ENCODE measurements around the gene FOXC1.

FOXC1 gene

DNA sequence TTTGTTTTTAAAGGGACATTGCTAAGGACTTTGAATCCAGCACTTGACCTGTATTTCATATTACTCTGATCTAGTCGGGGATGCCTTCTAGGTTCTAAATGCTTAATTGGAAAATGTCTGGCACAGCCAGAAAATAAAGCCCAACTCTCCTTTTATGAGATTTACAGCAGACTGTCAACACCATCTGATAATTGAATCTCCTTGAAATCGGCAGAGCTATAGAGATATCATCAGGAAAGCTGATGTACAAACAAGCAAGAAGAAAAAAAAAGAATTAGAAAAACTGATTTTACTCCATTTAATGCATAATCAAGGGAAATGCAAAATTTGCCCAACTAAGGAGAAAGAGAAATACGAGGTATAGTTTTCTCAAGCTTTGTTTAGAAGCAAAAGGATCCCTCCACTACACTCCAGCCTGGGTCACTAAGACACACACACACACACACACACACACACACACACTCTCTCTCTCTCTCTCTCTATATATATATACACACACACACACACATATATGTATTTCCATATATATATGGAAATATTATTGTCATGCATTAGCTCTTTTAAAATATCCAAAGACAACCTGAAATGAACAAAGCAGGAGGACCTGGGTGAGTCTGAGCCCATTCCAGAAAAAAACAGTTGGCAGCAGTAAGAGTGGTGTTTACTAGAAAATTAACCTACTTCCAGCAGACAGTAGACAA lies 9.5 kb upstream of the FOXC1 start:
- no peak for DNase-seq (ENCODE audit: low spot score)

GRCh38 chr6:1600764-1601157 lies 9.0 kb upstream of the FOXC1 start:
- no peak for DNase-seq (ENCODE audit: low spot score)

- no peak for DNase-seq (ENCODE audit: low spot score)
Observed at GRCh38 chr6:1601158-1602048, 8.3 kb upstream of the FOXC1 start.

DNA sequence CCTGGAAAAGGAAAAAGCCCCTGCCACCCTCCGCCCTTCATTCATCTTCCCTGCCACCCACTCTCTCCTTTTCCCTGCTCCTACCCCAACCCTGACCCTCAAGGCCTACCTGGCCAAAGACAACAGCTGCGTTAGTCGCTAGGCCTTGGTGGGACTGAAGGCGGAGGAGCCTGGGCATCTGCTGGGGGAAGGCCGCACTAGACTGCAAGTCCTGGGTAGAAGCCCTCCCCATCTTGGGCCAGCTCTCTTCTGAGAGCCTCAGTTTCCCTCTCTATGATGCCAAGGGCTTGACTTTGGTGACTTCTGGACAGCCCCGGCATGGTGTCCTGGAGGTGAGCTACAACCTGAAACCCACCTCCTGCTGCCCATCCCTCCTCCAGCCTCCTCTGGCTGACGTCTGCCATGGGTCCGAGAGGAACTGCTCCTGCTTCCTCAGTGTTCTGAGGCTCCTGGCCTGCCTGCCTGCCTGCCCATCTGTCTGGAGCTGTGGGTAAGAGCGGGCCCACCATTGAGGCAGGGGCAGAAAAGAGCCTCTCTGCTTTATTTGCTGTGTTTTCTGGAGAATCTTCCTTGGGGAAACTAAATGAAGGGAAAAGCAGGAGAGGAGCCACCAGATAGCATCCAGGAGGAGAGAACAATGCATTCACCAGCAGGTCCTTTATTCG lies 7.5 kb upstream of the FOXC1 start:
- DNase-seq (ENCODE audit: low spot score) = no peak

- DNase-seq (ENCODE audit: low spot score) = no peak
Observed at GRCh38 chr6:1603708-1604107, 6.0 kb upstream of the FOXC1 start.

DNA sequence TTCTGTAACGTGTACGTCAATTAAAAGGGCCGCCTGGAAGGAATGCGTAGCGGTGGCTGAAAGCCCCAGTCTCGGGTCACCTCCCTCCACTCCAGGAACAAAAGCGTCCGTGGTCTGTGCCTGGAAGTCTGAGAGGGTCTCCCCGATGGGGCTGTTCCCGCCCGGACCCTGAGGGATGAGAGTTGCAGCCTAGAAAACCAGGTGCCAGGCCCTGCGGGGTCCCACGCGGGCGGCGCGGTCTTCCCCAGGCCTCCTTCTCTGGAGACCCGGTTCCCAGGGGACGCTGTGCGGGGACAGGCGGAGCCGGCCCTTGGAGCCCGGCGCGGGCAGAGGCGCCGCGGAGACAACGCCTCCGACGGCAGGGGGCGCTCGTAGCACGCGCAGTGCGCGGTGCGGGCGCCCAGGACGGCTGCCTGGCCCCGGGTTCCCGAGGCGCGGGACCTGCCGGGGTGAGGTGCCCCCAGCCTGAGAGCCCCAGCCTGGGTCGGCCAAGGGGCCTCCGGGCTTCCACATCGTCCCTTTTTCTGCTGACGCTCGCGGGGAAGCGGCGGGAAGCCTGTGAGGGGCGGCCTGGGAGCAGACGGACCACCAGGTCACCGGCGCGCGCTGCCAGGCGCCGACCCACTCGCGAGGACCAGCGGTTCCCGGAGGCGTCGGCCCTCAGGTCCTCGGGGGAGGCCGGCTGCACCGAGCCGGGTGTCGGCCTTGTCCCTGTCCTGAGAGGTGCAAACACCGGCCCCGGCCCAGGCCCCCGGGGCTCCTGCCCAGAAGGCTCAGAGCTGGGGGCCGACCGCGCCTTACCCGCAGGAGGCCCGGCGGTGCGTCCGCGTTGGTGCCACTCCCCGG lies 5.3 kb upstream of the FOXC1 start:
- DNase-seq (ENCODE audit: low spot score) = peak; percentile 89

DNA sequence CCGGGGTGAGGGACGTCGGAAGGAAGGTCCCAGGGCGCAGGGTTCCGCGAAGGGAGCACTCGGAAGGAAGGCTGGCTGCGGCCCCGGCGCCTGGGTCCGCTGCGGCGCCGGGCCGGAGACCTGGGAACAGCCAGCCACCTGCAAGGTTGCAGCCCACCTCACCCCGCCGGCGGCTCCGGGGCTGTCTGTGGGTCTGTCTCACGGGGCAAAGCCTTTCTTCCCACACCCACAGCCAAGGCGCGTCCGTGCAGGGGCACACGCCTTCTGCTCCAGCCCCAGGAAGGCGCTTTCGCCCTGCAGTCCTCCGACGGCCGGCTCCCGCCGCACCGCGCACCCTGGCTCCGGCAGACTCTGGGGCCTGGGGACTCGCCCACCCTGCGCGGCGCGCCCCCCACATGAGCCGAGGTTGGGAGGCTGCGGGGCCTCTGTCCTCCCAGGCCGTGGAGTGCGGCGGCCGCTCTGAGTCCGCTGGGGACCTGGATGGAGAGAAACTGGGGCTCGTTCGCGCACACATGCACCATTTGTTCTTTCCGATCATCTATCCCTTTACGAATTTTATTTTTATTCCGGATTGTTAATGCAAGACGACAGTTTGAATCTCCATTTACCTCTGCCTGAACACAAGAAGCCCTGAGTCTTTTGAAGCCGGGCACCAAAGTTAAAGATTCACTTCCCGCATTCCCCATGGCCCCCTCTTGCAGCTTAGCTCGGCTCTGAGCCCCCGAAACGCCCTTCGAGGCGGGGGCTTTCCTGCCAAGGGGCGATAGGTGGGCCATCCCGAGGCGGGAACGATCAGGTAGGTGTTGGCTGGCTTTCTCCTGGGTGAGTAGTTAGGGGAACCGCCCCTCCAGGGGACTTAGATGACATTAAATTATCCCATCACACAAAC lies 4.5 kb upstream of the FOXC1 start:
- DNase-seq (ENCODE audit: low spot score) = no peak

DNA sequence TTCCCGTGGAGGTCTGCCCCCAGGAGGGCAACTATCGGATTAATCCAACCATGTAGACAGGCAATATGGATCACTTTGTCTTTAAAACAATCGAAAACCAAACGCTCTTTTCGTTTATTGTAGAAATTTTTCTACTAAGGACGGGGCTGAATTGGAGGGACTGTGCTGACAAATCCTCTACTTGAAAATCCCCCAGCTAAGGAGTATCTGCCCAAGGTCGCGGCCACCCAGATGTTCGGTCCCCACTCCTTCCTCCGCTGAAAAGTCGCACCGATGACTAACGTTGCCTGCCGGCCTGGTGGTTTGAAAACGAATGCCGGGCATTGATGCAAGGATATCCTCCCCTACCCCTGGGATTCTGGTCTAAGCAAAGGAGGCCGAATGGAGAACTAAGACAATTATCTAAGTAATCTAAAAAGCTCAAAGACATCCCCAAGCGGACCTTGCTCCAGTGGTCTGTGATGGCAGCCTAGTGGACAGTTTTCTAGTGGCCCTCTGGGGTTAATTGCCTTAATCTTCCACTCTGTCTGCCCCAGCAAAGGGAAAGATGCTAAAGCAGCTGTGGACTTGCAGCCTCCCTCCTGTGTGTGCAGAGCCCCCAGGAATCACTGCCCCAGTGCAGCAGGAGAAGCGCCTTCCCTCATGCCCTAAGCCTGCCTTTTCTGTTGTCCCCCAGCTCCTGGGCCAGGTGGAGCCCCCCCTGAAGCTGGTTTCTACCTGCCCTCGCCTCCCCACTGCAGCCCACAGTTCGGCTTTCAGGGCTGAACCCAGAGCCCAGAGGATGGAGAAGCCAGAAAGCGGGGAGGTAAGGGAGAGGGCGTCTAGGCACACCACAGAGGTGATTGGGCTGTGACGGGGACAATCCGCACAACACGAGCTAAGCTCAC lies 3.6 kb upstream of the FOXC1 start:
- DNase-seq (ENCODE audit: low spot score) = peak; percentile 37

DNA sequence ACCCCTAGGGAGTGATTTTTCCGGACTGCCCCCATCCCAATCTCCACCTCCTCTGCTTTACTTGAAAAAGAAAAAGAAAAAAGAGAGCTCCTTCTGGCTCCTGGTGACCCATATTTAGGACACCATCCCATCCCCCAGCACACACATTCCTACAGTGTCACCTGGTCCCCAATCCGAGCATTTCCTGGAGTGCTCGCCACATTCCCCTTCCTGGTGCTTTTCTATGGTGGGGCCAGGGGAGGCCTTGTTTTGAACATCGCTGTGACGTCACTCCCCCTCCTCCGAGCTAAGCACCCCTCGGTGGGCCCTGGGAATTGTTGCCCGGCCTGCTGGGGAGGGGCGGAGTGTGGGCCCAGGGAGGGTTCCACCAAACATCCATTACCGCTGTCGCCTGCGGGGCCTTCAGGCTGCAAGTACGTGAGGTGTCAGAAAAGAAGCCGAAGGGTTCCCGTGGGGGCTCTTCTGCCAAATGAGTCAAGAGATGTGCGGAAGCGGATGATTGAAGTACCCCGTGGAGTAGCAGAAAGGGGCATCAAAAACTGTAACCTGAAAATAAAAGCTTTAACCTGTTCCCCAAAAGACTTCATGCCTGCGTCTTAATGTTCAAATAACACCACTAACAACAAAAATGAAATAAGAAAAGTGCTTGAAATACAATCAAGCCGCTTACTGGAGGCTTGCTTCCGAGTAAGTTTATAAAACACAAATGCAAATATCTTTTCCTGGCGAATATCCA lies 2.8 kb upstream of the FOXC1 start:
- no peak for DNase-seq (ENCODE audit: low spot score)

GRCh38 chr6:1607516-1608221 lies 2.0 kb upstream of the FOXC1 start:
- no peak for DNase-seq (ENCODE audit: low spot score)

DNA sequence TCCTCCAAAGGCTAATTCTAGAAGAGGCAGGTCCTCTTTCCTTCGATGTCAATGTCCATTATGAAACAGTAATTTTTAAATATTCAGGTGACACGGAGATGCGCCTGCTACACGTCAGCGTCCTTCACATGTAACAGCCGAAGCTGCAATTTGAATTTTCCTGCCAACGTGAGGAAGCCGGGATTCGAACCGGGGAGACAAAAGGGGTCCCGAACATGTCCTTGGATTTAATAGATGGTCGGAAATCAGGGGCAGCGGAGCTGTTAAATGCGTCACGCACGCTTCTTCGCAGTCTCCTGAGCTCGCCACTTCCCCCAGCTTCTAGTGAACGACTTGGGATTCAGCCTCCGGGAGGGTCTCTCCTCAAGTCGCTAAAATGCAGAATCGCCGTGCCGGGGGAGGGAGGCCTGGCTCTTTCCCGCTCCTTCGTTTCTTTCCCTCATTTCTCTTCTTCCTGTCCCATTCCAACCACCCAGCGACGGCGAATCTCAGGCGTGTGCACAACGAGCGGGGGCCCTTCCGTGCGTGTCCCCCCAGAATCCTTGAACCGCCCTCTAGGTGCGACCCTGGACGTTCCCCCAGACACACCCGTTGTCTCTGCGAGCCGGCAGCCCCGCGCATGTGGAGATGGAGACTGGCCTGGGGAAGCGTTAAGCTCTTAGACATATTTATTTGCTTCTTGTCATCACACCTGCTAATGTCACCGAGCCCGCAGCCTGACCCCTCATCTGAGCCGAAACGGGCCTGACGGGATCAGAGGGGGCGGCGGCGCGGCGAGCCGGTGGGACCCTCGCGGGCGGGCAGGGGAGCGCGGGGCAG lies 1.3 kb upstream of the FOXC1 start:
- DNase-seq (ENCODE audit: low spot score) = no peak

DNA sequence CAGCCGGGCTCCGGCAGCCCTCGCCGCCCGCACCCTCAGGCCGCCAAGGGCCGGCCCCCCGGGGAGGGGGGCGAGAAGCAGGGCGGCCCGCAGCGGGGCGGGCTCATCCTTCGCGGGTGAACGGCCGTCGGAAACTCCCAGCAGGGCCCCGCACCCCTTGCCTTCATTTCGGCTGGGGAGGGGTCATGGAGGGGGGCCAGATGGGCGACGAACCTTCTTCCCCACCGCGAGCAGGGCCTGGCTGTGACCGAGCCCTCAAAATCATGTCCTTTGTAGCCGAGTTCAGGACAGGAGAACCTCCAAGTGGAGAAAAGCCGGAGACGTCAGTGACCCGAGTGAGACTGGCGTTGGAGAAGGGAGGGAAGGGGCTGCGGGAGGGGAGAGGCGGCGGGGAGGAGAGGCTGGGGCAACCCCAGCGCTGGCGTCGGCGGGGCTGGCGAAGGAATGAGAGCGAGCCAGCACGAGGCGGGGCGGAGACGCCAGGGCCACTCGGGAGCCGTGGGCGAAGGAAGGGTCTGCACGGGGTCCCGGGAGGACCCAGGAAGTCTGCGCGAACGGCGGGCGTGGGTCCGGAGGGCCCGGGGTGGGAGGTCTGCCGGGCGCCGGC lies 571 bp upstream of the FOXC1 start:
- DNase-seq (ENCODE audit: low spot score) = peak; percentile 36

DNA sequence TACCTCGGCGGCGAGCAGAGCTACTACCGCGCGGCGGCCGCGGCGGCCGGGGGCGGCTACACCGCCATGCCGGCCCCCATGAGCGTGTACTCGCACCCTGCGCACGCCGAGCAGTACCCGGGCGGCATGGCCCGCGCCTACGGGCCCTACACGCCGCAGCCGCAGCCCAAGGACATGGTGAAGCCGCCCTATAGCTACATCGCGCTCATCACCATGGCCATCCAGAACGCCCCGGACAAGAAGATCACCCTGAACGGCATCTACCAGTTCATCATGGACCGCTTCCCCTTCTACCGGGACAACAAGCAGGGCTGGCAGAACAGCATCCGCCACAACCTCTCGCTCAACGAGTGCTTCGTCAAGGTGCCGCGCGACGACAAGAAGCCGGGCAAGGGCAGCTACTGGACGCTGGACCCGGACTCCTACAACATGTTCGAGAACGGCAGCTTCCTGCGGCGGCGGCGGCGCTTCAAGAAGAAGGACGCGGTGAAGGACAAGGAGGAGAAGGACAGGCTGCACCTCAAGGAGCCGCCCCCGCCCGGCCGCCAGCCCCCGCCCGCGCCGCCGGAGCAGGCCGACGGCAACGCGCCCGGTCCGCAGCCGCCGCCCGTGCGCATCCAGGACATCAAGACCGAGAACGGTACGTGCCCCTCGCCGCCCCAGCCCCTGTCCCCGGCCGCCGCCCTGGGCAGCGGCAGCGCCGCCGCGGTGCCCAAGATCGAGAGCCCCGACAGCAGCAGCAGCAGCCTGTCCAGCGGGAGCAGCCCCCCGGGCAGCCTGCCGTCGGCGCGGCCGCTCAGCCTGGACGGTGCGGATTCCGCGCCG lies 994 bp downstream of the FOXC1 start:
- no peak for DNase-seq (ENCODE audit: low spot score)

DNA sequence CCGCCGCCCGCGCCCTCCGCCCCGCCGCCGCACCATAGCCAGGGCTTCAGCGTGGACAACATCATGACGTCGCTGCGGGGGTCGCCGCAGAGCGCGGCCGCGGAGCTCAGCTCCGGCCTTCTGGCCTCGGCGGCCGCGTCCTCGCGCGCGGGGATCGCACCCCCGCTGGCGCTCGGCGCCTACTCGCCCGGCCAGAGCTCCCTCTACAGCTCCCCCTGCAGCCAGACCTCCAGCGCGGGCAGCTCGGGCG lies 1.5 kb downstream of the FOXC1 start:
- DNase-seq (ENCODE audit: low spot score) = peak; percentile 80

DNA sequence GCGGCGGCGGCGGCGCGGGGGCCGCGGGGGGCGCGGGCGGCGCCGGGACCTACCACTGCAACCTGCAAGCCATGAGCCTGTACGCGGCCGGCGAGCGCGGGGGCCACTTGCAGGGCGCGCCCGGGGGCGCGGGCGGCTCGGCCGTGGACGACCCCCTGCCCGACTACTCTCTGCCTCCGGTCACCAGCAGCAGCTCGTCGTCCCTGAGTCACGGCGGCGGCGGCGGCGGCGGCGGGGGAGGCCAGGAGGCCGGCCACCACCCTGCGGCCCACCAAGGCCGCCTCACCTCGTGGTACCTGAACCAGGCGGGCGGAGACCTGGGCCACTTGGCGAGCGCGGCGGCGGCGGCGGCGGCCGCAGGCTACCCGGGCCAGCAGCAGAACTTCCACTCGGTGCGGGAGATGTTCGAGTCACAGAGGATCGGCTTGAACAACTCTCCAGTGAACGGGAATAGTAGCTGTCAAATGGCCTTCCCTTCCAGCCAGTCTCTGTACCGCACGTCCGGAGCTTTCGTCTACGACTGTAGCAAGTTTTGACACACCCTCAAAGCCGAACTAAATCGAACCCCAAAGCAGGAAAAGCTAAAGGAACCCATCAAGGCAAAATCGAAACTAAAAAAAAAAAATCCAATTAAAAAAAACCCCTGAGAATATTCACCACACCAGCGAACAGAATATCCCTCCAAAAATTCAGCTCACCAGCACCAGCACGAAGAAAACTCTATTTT lies 2.0 kb downstream of the FOXC1 start:
- no peak for DNase-seq (ENCODE audit: low spot score)
